Neuronal stem cell (in vitro differentiated cells): ENCODE measurements around the gene AIFM3.

ENCODE experiments used
- DNase-seq: peaks from one replicate; pipeline ENCODE4 v3.0.0-alpha.2; 2013; ENCODE audit warnings: low spot score
- H2AFZ ChIP-seq: one replicate; pipeline ENCODE4 v1.6.1; 2013; ENCODE audit warnings: mild to moderate bottlenecking, low read length, inconsistent platforms
- H2AK5ac ChIP-seq: 2 replicates; pipeline ENCODE4 v1.6.1; 2013; ENCODE audit warnings: low read depth, mild to moderate bottlenecking, inconsistent platforms, low read length, moderate library complexity, mixed read lengths
- H2BK120ac ChIP-seq: 2 replicates; pipeline ENCODE4 v1.6.1; 2013; ENCODE audit warnings: low read depth, mild to moderate bottlenecking, inconsistent platforms, low read length, moderate library complexity, mixed read lengths
- H2BK12ac ChIP-seq: one replicate; pipeline ENCODE4 v1.6.1; 2013; ENCODE audit warnings: low read length, inconsistent platforms
- H2BK15ac ChIP-seq: 2 replicates; pipeline ENCODE4 v1.6.1; 2013; ENCODE audit warnings: mild to moderate bottlenecking, low read length, inconsistent platforms, mixed read lengths
- H2BK5ac ChIP-seq: one replicate; pipeline ENCODE4 v1.6.1; 2013; ENCODE audit warnings: inconsistent platforms, mild to moderate bottlenecking, low read length, moderate library complexity
- H3K14ac ChIP-seq: one replicate; pipeline ENCODE4 v1.6.1; 2013; ENCODE audit warnings: low read length, inconsistent platforms
- H3K18ac ChIP-seq: 2 replicates; pipeline ENCODE4 v1.6.1; 2013; ENCODE audit warnings: low read length, inconsistent platforms
- H3K23ac ChIP-seq: 2 replicates; pipeline ENCODE4 v1.6.1; 2013; ENCODE audit warnings: low read depth, mild to moderate bottlenecking, mixed read lengths, low read length, inconsistent platforms; ENCODE audit not compliant: poor library complexity
- H3K27ac ChIP-seq: replicated peaks from 3 replicates; pipeline ENCODE4 v1.5.1; 2013; ENCODE audit warnings: low read length, inconsistent platforms
- H3K27me3 ChIP-seq, 3 experiments: 2 replicates each; pipeline ENCODE4 v1.6.1; 2013; ENCODE audit warnings: low read length in 3 of 3, mild to moderate bottlenecking in 2 of 3, inconsistent platforms in 1 of 3, low read depth in 1 of 3, mixed read lengths in 1 of 3, moderate library complexity in 1 of 3; ENCODE audit not compliant: control insufficient read depth in 3 of 3, insufficient read depth in 3 of 3
- H3K36me3 ChIP-seq, 2 donors: replicated peaks in 1 of 2; 2 replicates each; pipeline ENCODE4 v1.6.1; 2013; ENCODE audit warnings: low read length in 2 of 2; ENCODE audit not compliant: control insufficient read depth in 2 of 2, insufficient read depth in 2 of 2
- H3K4ac ChIP-seq: 2 replicates; pipeline ENCODE4 v1.6.1; 2013; ENCODE audit warnings: inconsistent platforms, mild to moderate bottlenecking, low read length, moderate library complexity
- H3K4me1 ChIP-seq, 2 donors: 1 replicate in 1 of 2; 2 replicates in 1 of 2; pipeline ENCODE4 v1.6.1; 2013; ENCODE audit warnings: low read length in 2 of 2, low read depth in 1 of 2; ENCODE audit not compliant: control insufficient read depth in 2 of 2, insufficient read depth in 1 of 2
- H3K4me2 ChIP-seq: one replicate; pipeline ENCODE4 v1.6.1; 2013; ENCODE audit warnings: mild to moderate bottlenecking, low read length, inconsistent platforms; ENCODE audit not compliant: insufficient read depth, poor library complexity, severe bottlenecking
- H3K4me3 ChIP-seq, 2 donors: 2 replicates each; pipeline ENCODE4 v1.5.1; 2013; ENCODE audit warnings: low read length in 2 of 2, mild to moderate bottlenecking in 2 of 2, inconsistent platforms in 1 of 2, moderate library complexity in 1 of 2
- H3K79me1 ChIP-seq: one replicate; pipeline ENCODE4 v1.6.1; 2013; ENCODE audit warnings: low read depth, mild to moderate bottlenecking, inconsistent platforms, low read length, moderate library complexity
- H3K9ac ChIP-seq: one replicate; pipeline ENCODE4 v1.6.1; 2013; ENCODE audit warnings: mild to moderate bottlenecking, low read depth, low read length, inconsistent platforms; ENCODE audit not compliant: poor library complexity
- H3K9me3 ChIP-seq, 2 donors: replicated peaks in 1 of 2; 2 replicates each; pipeline versions ENCODE3 to v1.6.1; 2013; ENCODE audit warnings: low read length in 2 of 2, mild to moderate bottlenecking in 2 of 2, inconsistent platforms in 1 of 2, low read depth in 1 of 2, mixed read lengths in 1 of 2, moderate library complexity in 1 of 2; ENCODE audit not compliant: control insufficient read depth in 2 of 2, insufficient read depth in 1 of 2
- H4K8ac ChIP-seq: one replicate; pipeline ENCODE4 v1.6.1; 2013; ENCODE audit warnings: low read depth, mild to moderate bottlenecking, inconsistent platforms, low read length, moderate library complexity
- H4K91ac ChIP-seq: one replicate; pipeline ENCODE4 v1.6.1; 2013; ENCODE audit warnings: low read length, low read depth, mild to moderate bottlenecking, inconsistent platforms; ENCODE audit not compliant: poor library complexity
- WGBS, 2 donors: extraction: QIAGEN DNeasy Blood & Tissue Kit; methylation state at CpG; one replicate each; pipeline ENCODE4 v1.1.7; 2013; ENCODE audit warnings: missing lambda C conversion rate in 2 of 2, mixed read lengths in 1 of 2; ENCODE audit not compliant: insufficient read length in 2 of 2, insufficient replicate concordance in 1 of 2; ENCODE audit errors: extremely low coverage in 2 of 2; 5-methylcytosine and 5-hydroxymethylcytosine counted together

The AIFM3 gene

GRCh38 chr22:20967697-20968211 lies 699 bp downstream of the AIFM3 start:
- H2BK12ac ChIP-seq: peak overlapping the region; percentile 95
- no peak for DNase-seq
- peaks cover 0 to 46% (median 0%) of the 10 kb centered on the region in 3 experiments for H3K27me3 ChIP-seq
- H3K27ac ChIP-seq: peak overlapping the region; percentile 46
- H2BK15ac ChIP-seq: peak overlapping the region; percentile 86
- peak overlapping the region; percentile 69 for H3K23ac ChIP-seq
- H2AFZ ChIP-seq: peak overlapping the region; percentile 52
- H3K9me3 ChIP-seq: no peaks in the 10 kb centered on the region
- no peak overlapping the region for H3K4me2 ChIP-seq
- peak overlapping the region; percentile 78 for H3K9ac ChIP-seq
- peak overlapping the region; percentile 56 for H2BK5ac ChIP-seq
- peak overlapping the region; percentile 95 for H3K18ac ChIP-seq
- peak overlapping the region; percentile 95 for H2AK5ac ChIP-seq
- H3K4me3 ChIP-seq: no peak overlapping the region
- H3K36me3 ChIP-seq: no peaks in the 10 kb centered on the region
- H2BK120ac ChIP-seq: peak overlapping the region; percentile 88
- no peak overlapping the region for H4K91ac ChIP-seq
- H3K4ac ChIP-seq: peak overlapping the region; percentile 70
- H4K8ac ChIP-seq: no peak overlapping the region
- H3K4me1 ChIP-seq: peaks cover 32 to 37% of the 10 kb centered on the region in 2 donors
- no CpG with 5 or more reads among the region's 19 CpGs for WGBS, 2 donors
- peaks cover 3% of the 10 kb centered on the region for H3K79me1 ChIP-seq
- no peak overlapping the region for H3K14ac ChIP-seq

GRCh38 chr22:20968281-20968977 lies 1.4 kb downstream of the AIFM3 start:
- WGBS, 2 donors: no CpG with 5 or more reads among the region's 7 CpGs
- H3K27me3 ChIP-seq: peaks cover 0 to 39% (median 0%) of the 10 kb centered on the region in 3 experiments
- no peak overlapping the region for H3K4me2 ChIP-seq
- no peak overlapping the region for H3K4ac ChIP-seq
- H3K36me3 ChIP-seq: no peaks in the 10 kb centered on the region
- H4K91ac ChIP-seq: no peak overlapping the region
- no peaks in the 10 kb centered on the region for H3K9me3 ChIP-seq
- no peak overlapping the region for H3K9ac ChIP-seq
- peak overlapping the region; percentile 95 for H2BK120ac ChIP-seq
- H3K18ac ChIP-seq: peak overlapping the region; percentile 95
- H3K79me1 ChIP-seq: peaks cover 3% of the 10 kb centered on the region
- H3K27ac ChIP-seq: peak overlapping the region; percentile 46
- H2BK15ac ChIP-seq: peak overlapping the region; percentile 86
- peaks cover 35 to 38% of the 10 kb centered on the region in 2 donors for H3K4me1 ChIP-seq
- H2AK5ac ChIP-seq: peak overlapping the region; percentile 95
- H2AFZ ChIP-seq: peak overlapping the region; percentile 52
- DNase-seq: no peak
- H2BK12ac ChIP-seq: peak overlapping the region; percentile 95
- H4K8ac ChIP-seq: no peak overlapping the region
- H3K14ac ChIP-seq: no peak overlapping the region
- H2BK5ac ChIP-seq: peak overlapping the region; percentile 43
- H3K4me3 ChIP-seq: no peak overlapping the region
- peak overlapping the region; percentile 40 for H3K23ac ChIP-seq

- peak overlapping the region; percentile 8 for H2AK5ac ChIP-seq
- no peak overlapping the region for H3K23ac ChIP-seq
- H3K4me2 ChIP-seq: peak overlapping the region; percentile 19
- H3K9me3 ChIP-seq: no peaks in the 10 kb centered on the region
- H4K91ac ChIP-seq: no peak overlapping the region
- H2BK12ac ChIP-seq: no peak overlapping the region
- H3K4ac ChIP-seq: no peak overlapping the region
- H3K18ac ChIP-seq: peak overlapping the region; percentile 86
- H3K79me1 ChIP-seq: no peaks in the 10 kb centered on the region
- H3K14ac ChIP-seq: no peak overlapping the region
- H3K27me3 ChIP-seq: peaks cover 0 to 15% (median 0%) of the 10 kb centered on the region in 3 experiments
- H3K27ac ChIP-seq: peak overlapping the region; percentile 84
- H2BK15ac ChIP-seq: no peak overlapping the region
- no peaks in the 10 kb centered on the region for H3K36me3 ChIP-seq
- peaks cover 28 to 39% of the 10 kb centered on the region in 2 donors for H3K4me1 ChIP-seq
- H3K9ac ChIP-seq: no peak overlapping the region
- H2AFZ ChIP-seq: no peak overlapping the region
- no peak overlapping the region for H2BK120ac ChIP-seq
- peak overlapping the region; percentile 83 for H2BK5ac ChIP-seq
- peak; percentile 78 for DNase-seq
- no peak overlapping the region for H3K4me3 ChIP-seq
- H4K8ac ChIP-seq: no peak overlapping the region
- no CpG with 5 or more reads among the region's 4 CpGs for WGBS, 2 donors
Measured at GRCh38 chr22:20970939-20971657, 4.0 kb downstream of the AIFM3 start.
